Activated B cell treated with CpG ODN at 0.5 μM for 24 hours (primary cell): ENCODE measurements around the gene ARHGAP40. TPM values are rescaled to one million over a fixed set of nuclear protein-coding genes. Genes with fewer than 3 reads are reported as not detected.

Experiments
- ATAC-seq: fragments of 200-7000 bp; cut with Tn5 transposase; one replicate; pipeline ENCODE4 v1.10.0; 2021; ENCODE audit warnings: low read depth, mild to moderate bottlenecking, moderate library complexity
- CTCF ChIA-PET: fragments of 350-600 bp; sonication (Branson Sonifier 250); formaldehyde crosslinking; loops from one replicate; lab custom pipeline; 2021; ENCODE audit warnings: antibody characterized with exemption; lab: Charles Lee
- POLR2A ChIA-PET: fragments of 350-600 bp; sonication (Branson Sonifier 250); formaldehyde crosslinking; loops from one replicate; lab custom pipeline; 2021; ENCODE audit warnings: antibody characterized with exemption; lab: Charles Lee
- DNase-seq: peaks from one replicate; pipeline ENCODE4 v3.0.0; 2022
- H3K27ac Mint-ChIP-seq: one replicate; pipeline ENCODE4 v1.8.0; 2020; ENCODE audit warnings: mixed read lengths
- H3K27me3 Mint-ChIP-seq: one replicate; pipeline ENCODE4 v1.8.0; 2021; ENCODE audit warnings: mixed read lengths
- H3K36me3 Mint-ChIP-seq: one replicate; pipeline ENCODE4 v1.8.0; 2021; ENCODE audit warnings: low read depth, mixed read lengths
- H3K4me1 Mint-ChIP-seq: one replicate; pipeline ENCODE4 v1.8.0; 2021; ENCODE audit warnings: mixed read lengths
- H3K4me3 Mint-ChIP-seq: one replicate; pipeline ENCODE4 v1.8.0; 2020; ENCODE audit warnings: mild to moderate bottlenecking, mixed read lengths
- H3K9me3 Mint-ChIP-seq: one replicate; pipeline ENCODE4 v1.8.0; 2020; ENCODE audit warnings: mixed read lengths
- CTCF ChIP-seq: fragments of 200-600 bp; IDR thresholded peaks from one replicate; pipeline ENCODE4 v1.8.0; 2022; ENCODE audit warnings: antibody characterized with exemption, mild to moderate bottlenecking
- intact Hi-C: fragments of 100-400 bp; cut with micrococcal nuclease; formaldehyde crosslinking; loops from one replicate; pipeline ENCODE4 v1.15.1; 2024
- total RNA-seq: library from RNA; stranded (reverse); gene quantifications from 2 replicates; pipeline ENCODE4 v1.2.3, GENCODE V29; 2022

ARHGAP40 gene
- total RNA-seq, 1 donor from 2014 or later: not detected

GRCh38 chr20:38676576-38676975 lies 75.0 kb downstream of the ARHGAP40 start:
- no peak for TF ChIP-seq CTCF
- Mint-ChIP-seq H3K27me3 (peaks cover 32% of the 10 kb centered on the region), H3K27ac (no peak overlapping the region), H3K4me3 (no peak overlapping the region), H3K9me3 (peaks cover 3% of the 10 kb centered on the region), H3K4me1 (peaks cover 11% of the 10 kb centered on the region), H3K36me3 (peaks cover 1% of the 10 kb centered on the region)
- ChIA-PET CTCF (no interaction called here), POLR2A (no interaction called here)
- DNase-seq (no peak), ATAC-seq (no peak)
- intact Hi-C loops: no loop called here

GRCh38 chr20:38680500-38681306 lies 79.1 kb downstream of the ARHGAP40 start:
- POLR2A ChIA-PET: no interaction called here
- no peak for TF ChIP-seq CTCF
- Mint-ChIP-seq H3K27me3 (peaks cover 30% of the 10 kb centered on the region), H3K36me3 (no peaks in the 10 kb centered on the region), H3K4me3 (no peak overlapping the region), H3K27ac (no peak overlapping the region), H3K4me1 (no peaks in the 10 kb centered on the region), H3K9me3 (peaks cover 5% of the 10 kb centered on the region)
- ATAC-seq: no peak
- intact Hi-C loops: no loop called here
- no peak for DNase-seq
- CTCF ChIA-PET: no interaction called here

- POLR2A ChIA-PET: interaction anchor here (0.6 kb wide), 1 partner anchor 456 kb away, joined by 3 read pairs; no protein-coding TSS in a partner anchor
- DNase-seq (no peak), ATAC-seq (no peak)
- TF ChIP-seq CTCF: no peak
- Mint-ChIP-seq H3K27ac (no peak overlapping the region), H3K27me3 (peaks cover 43% of the 10 kb centered on the region), H3K4me1 (no peaks in the 10 kb centered on the region), H3K36me3 (no peaks in the 10 kb centered on the region), H3K9me3 (peaks cover 5% of the 10 kb centered on the region), H3K4me3 (no peak overlapping the region)
- CTCF ChIA-PET: interaction anchor here (1.2 kb wide), 1 partner anchor 105 kb away, joined by 3 read pairs; no protein-coding TSS in a partner anchor
- intact Hi-C loops: no loop called here
These were observed 83.7 kb downstream of the ARHGAP40 start for GRCh38 chr20:38685271-38685670.

GRCh38 chr20:38685853-38686473 lies 84.4 kb downstream of the ARHGAP40 start:
- no peak for TF ChIP-seq CTCF
- Mint-ChIP-seq H3K27me3 (peaks cover 41% of the 10 kb centered on the region), H3K27ac (no peak overlapping the region), H3K9me3 (peaks cover 5% of the 10 kb centered on the region), H3K4me1 (no peaks in the 10 kb centered on the region), H3K36me3 (no peaks in the 10 kb centered on the region), H3K4me3 (no peak overlapping the region)
- POLR2A ChIA-PET: no interaction called here
- intact Hi-C loops: no loop called here
- no peak for ATAC-seq
- CTCF ChIA-PET: interaction anchor here (1.2 kb wide), 1 partner anchor 104 kb away, joined by 3 read pairs; no protein-coding TSS in a partner anchor
- DNase-seq: no peak
